Osteocyte (in vitro differentiated cells): ENCODE results near the gene CATSPERB. TPM values are rescaled to one million over a fixed set of nuclear protein-coding genes. Genes with fewer than 3 reads are reported as not detected.
"Not testable (repeated sequence)": the region's sequence is repeated elsewhere in the genome, so short reads cannot be mapped to it uniquely, and the experiment has no call there.

Experiments
- DNase-seq: peaks from one replicate; pipeline ENCODE4 v3.0.0; 2021; ENCODE audit warnings: mixed read lengths; ENCODE audit not compliant: unreplicated experiment; ENCODE audit errors: extremely low spot score
- H3K27ac Mint-ChIP-seq: one replicate; pipeline ENCODE4 v1.8.0; 2021; ENCODE audit warnings: mild to moderate bottlenecking, mixed read lengths; ENCODE audit not compliant: unreplicated experiment
- H3K27me3 Mint-ChIP-seq: one replicate; pipeline ENCODE4 v1.8.0; 2021; ENCODE audit warnings: mixed read lengths; ENCODE audit not compliant: unreplicated experiment
- H3K36me3 Mint-ChIP-seq: one replicate; pipeline ENCODE4 v1.8.0; 2021; ENCODE audit warnings: mixed read lengths; ENCODE audit not compliant: unreplicated experiment
- H3K4me1 Mint-ChIP-seq: one replicate; pipeline ENCODE4 v1.8.0; 2021; ENCODE audit warnings: mixed read lengths; ENCODE audit not compliant: unreplicated experiment
- H3K4me3 Mint-ChIP-seq: one replicate; pipeline ENCODE4 v1.8.0; 2021; ENCODE audit warnings: mild to moderate bottlenecking, moderate library complexity, mixed read lengths; ENCODE audit not compliant: unreplicated experiment
- H3K9me3 Mint-ChIP-seq: one replicate; pipeline ENCODE4 v1.8.0; 2021; ENCODE audit warnings: mixed read lengths; ENCODE audit not compliant: unreplicated experiment
- CTCF ChIP-seq: fragments of 200-600 bp; sonication (generic); IDR thresholded peaks from 2 replicates; pipeline ENCODE4 v1.5.0; 2021; ENCODE audit warnings: antibody characterized with exemption, mild to moderate bottlenecking, moderate library complexity
- total RNA-seq: library from RNA; stranded (reverse); gene quantifications from 2 replicates; pipeline ENCODE4 v1.2.1, GENCODE V29; 2021

The CATSPERB gene
- total RNA-seq, 1 donor from 2014 or later, result not detected

GRCh38 chr14:91681118-91681517 lies 50.8 kb downstream of the CATSPERB start:
- no peak for DNase-seq
- Mint-ChIP-seq H3K4me3 (no peak overlapping the region), H3K4me1 (no peaks in the 10 kb centered on the region), H3K36me3 (no peaks in the 10 kb centered on the region), H3K27me3 (peaks cover 2% of the 10 kb centered on the region), H3K27ac (no peak overlapping the region), H3K9me3 (peaks cover 16% of the 10 kb centered on the region)
- TF ChIP-seq CTCF, result no peak

- H3K27ac Mint-ChIP-seq, result no peak overlapping the region
- H3K4me3 Mint-ChIP-seq, result no peak overlapping the region
- DNase-seq, result no peak
- no peaks in the 10 kb centered on the region for H3K36me3 Mint-ChIP-seq
- peaks cover 16% of the 10 kb centered on the region for H3K9me3 Mint-ChIP-seq
- no peaks in the 10 kb centered on the region for H3K27me3 Mint-ChIP-seq
- no peaks in the 10 kb centered on the region for H3K4me1 Mint-ChIP-seq
- no peak for TF ChIP-seq CTCF
These were observed 52.6 kb downstream of the CATSPERB start for GRCh38 chr14:91679273-91679672.

GRCh38 chr14:91677687-91678086 lies 54.2 kb downstream of the CATSPERB start:
- not testable (repeated sequence) for H3K27ac Mint-ChIP-seq, H3K4me3 Mint-ChIP-seq

GRCh38 chr14:91674911-91675310 lies 57.0 kb downstream of the CATSPERB start:
- Mint-ChIP-seq H3K9me3 (peaks cover 12% of the 10 kb centered on the region), H3K36me3 (no peaks in the 10 kb centered on the region), H3K4me3 (no peak overlapping the region), H3K27ac (no peak overlapping the region), H3K27me3 (no peaks in the 10 kb centered on the region), H3K4me1 (no peaks in the 10 kb centered on the region)
- no peak for DNase-seq
- TF ChIP-seq CTCF, result no peak

More at GRCh38 chr14:91677687-91678086, 54.2 kb downstream of the CATSPERB start:
- not testable (repeated sequence) for H3K36me3 Mint-ChIP-seq, H3K4me1 Mint-ChIP-seq, H3K27me3 Mint-ChIP-seq, DNase-seq
- H3K9me3 Mint-ChIP-seq, result peaks cover 16% of the 10 kb centered on the region

GRCh38 chr14:91669867-91670266 lies 62.0 kb downstream of the CATSPERB start:
- peaks cover 23% of the 10 kb centered on the region for H3K9me3 Mint-ChIP-seq
- H3K27ac Mint-ChIP-seq, result no peak overlapping the region
- DNase-seq, result no peak
- H3K4me3 Mint-ChIP-seq, result no peak overlapping the region
- TF ChIP-seq CTCF, result no peak
- no peaks in the 10 kb centered on the region for H3K4me1 Mint-ChIP-seq
- H3K36me3 Mint-ChIP-seq, result no peaks in the 10 kb centered on the region
- no peaks in the 10 kb centered on the region for H3K27me3 Mint-ChIP-seq

GRCh38 chr14:91667101-91667500 lies 64.8 kb downstream of the CATSPERB start:
- H3K4me1 Mint-ChIP-seq, DNase-seq, H3K27me3 Mint-ChIP-seq, H3K36me3 Mint-ChIP-seq, H3K4me3 Mint-ChIP-seq, H3K27ac Mint-ChIP-seq: not testable (repeated sequence)
- H3K9me3 Mint-ChIP-seq, result peaks cover 19% of the 10 kb centered on the region
